Head of caudate nucleus (tissue), 42 donors: ENCODE results near the gene CEACAM4.
A peak's percentile ranks its signal among the peaks of the same experiment; 100 is the strongest.
"Not testable (repeated sequence)": the region's sequence is repeated elsewhere in the genome, so short reads cannot be mapped to it uniquely, and the experiment has no call there.

Experiments
- DNase-seq, 42 donors: peaks; one replicate each; pipeline versions ENCODE4 v3.0.0 to v3.0.0-alpha.2; 2020 to 2021; ENCODE audit warnings: mixed read lengths in 7 of 42
- intact Hi-C: fragments of 100-400 bp; cut with DNase I; formaldehyde crosslinking; loops from one replicate; pipeline ENCODE4 v1.15.0; 2022

Gene CEACAM4

DNA sequence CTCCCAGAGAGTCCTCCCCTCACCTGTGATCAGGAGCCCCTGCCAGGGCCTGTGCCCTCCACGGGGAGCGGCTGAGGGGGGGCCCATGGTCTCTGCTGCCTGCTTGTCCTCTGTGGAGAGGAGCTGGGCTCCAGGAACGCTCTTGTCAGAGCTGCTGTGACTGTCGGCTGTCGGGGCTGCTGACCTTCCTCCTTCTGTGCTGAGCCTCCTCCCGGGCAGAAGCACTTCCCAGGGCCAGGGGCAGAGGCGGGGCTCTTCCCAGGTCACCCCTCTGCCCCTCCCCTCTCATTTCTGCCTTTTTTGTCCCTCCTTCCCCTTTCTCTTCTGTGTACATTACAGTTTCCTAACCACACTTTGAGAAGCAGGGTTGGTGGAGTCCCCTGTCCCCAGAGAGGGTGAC, at the start of gene CEACAM4:
Gene CEACAM4, minus strand, starts transcription at position 198 of the 400 bp plus-strand sequence. Its CDS starts 111 bp downstream, at position 87.
- peak in 21 of 42 donors; percentile 4 to 48 (median 27) for DNase-seq
- intact Hi-C loops, result no loop called here

DNA sequence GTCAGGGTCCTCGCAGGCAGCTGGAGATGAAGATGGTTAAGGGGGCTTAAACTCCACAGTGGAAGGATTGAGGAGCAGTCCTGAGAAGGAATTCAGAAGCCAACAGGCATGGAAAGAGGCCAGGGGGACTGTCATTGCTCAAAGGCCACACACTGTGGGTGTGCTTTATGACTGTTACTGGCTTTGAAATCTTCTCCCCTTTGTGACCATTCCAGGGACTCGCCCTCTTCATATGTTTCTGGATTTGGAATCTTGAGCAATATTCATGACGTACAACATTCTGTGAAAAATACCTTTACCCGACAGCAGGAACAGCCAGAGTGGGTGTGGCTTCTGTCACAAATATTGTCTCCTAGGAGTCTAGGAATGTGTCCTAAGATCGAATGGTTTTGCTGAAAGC, 44.6 kb upstream of the CEACAM4 start:
- DNase-seq, result no peak
- intact Hi-C loops, result no loop called here

DNA sequence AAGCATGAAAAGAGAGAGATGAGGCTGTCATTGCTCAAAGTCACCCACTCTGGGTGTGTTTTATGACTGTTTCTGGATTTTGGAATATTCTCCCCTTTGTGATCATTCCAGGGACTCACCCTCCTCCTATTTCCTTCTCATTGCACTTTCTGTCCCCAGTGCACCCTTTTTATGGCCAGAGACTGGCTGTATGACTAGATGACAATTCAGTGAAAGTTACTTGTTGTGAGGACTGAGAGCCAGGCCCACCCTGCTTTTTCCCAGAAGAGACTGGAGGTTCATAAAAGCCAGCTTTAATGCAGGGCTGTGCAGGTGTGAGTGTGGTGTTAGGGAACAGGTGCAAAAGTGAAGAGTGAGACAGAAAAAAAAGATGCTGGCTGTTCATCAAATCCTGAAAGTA, 43.9 kb upstream of the CEACAM4 start:
- DNase-seq, result no peak
- intact Hi-C loops, result no loop called here

DNA sequence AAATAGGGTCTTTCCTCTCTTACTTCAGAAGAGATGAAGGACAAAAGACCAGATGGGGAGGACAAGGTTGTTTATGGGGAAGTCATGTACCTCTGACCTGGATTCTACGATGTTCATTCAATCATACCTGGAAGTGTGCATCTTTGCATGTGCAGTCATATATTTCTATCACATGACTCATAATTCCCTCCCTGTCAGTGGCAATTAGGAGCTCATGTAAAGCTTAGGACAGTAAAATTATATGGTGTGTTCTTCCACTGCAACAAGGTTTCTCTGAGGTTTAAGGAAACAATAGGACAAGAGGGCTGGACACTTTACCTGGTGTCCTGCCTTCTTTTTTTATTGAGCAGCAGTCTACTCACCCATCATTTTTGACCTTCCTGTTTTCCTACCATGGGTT, 41.4 kb upstream of the CEACAM4 start:
- no peak for DNase-seq
- intact Hi-C loops, result no loop called here

DNA sequence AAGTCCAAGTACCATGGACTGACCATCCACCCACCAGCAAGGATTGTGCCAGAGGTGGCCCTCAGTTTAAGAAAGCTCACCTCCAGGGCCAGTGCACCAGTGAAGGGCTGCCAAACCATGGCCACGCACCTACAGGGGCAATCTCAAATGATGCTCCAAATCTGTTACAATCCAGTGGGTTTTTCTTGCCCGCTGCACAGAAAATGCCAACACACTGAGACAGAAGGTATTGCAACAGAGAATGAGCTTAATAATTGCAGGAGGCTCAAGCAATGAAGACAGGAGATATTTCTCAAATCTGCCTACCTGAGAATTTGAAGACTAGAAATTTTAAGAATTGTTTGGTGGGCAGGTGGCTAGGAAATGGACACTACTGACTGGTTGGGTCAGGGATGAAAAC, 39.2 kb upstream of the CEACAM4 start:
- DNase-seq, result no peak
- intact Hi-C loops, result no loop called here

DNA sequence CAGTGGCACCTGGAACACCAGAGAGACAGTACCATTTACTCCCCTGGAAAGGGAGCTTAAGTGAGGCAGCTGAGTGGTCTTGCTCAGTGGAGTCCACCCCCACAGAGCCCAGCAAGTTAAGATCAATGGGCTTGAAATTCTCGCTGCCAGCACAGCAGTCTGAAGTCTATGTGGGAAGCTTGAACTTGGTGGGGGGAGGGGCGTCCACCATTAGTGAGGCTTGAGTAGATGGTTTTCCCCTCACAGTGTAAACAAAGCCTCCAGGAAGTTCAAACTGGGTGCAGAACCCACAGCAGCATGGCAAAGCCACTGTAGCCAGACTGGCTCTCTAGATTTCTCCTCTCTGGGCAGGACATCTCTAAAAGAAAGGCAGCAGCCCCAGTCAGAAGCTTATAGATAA, 30.3 kb upstream of the CEACAM4 start:
- DNase-seq, result no peak
- intact Hi-C loops, result no loop called here

DNA sequence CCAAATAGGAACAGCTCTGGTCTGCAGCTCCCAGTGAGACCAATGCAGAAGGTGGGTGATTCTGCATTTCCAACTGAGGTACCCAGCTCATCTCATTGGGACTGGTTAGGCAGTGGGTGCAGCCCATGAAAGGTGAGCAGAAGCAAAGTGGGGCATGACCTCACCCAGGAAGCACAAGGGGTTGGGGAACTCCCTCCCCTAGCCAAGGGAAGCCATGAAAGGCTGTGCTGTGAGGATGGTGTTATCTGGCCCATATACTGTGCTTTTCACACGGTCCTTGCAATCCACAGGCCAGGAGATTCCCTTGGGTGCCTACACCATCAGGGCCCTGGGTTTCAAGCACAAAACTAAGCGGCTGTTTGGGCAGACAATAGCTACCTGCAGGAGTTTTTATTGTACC, 29.9 kb upstream of the CEACAM4 start:
- intact Hi-C loops, result not testable (repeated sequence)

DNA sequence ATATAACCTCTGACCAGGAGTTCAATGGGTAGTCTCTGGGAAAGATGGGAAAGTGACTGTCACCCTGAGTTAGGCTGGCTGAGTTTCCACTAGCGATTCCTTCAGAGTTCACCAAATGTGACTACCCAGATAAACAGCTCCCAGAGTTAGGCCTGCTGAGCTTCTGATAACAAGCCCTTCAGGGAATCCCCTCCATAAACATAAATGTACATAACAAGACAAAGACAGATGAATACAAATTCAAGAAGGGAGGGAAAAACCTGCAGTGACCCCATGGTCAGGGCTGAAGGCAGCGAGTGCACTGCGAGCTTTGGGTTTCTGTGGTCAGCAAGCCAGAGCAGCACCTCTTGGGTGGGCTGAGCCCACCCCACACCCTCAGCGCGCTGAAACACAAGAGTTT, 25.4 kb upstream of the CEACAM4 start:
- intact Hi-C loops, result no loop called here
- DNase-seq, result no peak

More for the DNA sequence above, 29.9 kb upstream of the CEACAM4 start:
- DNase-seq, result not testable (repeated sequence)

DNA sequence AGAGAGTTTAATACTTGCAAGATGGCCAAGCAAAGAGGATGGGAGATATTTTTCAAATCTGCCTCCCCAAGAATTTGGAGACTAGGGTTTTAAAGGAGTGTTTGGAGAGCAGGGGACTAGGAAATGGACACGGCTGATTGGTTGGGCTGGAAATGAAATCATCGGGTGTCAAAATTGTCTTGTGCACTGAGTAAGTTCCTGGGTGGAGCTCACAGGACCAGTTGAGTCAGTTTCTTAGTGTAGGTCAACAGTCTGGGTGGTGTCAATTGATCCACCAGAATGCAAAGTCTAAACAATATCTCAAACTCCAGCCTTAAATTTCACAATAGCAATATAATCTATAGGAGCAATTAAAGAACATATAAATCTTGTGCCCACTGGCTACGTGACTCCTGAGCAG, 23.0 kb upstream of the CEACAM4 start:
- intact Hi-C loops, result no loop called here
- DNase-seq, result no peak

DNA sequence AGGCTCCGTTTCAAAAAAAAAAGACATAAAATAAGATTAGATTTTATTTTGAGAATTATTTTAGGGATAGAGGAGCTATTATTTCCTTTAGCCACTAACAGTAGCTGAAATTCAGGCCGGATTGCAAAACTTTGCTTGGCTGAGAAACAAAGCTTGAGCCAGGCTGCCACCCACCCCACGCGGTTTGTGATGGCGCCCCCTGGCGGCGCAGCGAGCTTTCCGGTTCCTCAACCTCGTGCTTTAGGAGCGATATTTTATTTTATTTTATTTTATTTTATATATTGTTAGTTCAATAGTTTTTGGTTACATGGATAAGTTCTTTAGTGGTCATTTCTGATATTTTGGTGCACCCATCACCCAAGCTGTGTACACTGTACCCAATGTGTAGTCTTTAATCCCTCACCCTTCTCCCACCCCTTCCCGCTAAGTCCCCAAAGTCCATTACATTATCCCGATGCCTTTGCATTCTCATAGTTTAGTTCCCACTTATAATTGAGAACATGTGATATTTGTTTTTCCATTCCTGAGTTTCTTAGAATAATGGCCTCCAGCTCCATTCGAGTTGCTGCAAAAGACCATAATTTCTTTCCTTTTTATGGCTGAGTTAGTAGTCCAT, 19.8 kb upstream of the CEACAM4 start:
- peak in 14 of 42 donors; percentile 2 to 50 (median 20) for DNase-seq
- intact Hi-C loops, result no loop called here

DNA sequence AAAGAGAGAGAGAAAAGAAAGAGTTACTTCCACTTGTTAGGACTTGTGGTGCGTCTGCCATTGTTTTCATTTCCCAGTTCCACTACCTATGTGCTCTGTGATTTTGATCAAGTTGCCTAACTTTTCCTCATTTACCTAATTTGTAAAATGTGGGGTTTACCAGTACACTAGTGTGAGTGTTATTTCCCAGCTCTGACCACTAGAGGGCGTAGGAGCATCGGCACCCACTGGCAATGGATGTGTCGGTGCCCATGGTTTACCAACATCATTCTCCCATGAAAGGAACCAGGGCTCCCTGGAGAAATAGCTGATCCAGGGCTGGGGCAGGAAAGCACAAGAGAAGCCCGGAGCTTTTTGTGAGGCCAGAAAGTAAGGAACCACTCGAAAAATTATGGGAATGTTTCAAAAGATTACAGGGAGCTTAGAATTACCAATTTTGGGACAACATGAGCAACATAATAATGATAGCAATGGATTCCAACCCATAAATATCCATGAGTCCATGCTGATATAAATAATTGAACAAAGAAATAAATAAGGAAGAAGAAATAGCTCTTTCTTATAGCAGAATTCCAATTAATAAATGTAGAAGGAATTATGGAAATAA, 15.1 kb upstream of the CEACAM4 start:
- intact Hi-C loops, result no loop called here
- DNase-seq, result peak; percentile 30 to 91 (median 77)

DNA sequence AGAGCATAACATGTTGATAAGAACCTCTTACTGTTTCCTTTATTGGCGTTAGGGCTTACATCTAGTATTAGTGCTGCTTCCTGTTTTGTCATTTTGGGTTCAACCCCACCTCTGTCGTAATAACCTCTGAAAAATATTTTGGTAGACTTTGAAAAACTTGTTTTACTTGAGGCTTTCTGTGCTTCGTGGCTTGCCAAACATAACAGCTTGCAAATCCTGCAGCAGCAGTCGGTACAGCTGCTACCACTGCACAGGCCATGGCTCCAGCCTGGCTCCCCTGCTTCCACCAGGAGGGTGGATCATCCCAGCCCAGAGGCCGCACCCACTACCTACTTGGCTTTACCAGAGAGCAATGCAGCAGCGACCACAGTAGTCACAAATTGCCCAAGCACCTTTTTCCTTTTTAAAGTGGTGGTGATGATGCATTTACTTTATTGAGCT, 11.8 kb upstream of the CEACAM4 start:
- DNase-seq, result peak in 1 of 42 donors; percentile 22
- intact Hi-C loops, result no loop called here

DNA sequence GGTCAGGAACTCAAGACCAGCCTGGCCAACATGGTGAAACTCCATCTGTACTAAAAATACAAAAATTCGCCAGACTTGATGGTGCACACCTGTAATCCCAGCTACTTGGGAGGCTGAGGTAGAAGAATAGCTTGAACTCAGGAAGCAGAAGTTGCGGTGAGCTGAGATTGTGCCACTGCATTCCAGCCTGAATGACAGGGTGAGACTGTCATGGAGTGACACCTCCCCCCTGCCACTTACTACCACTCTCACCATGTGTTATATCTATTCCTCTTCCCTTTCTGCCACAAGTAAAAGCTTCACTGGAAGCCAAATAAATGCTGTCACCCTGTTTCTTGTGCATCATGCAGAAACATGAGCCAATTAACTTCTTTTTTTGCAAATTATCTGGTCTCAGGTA, 10.6 kb upstream of the CEACAM4 start:
- intact Hi-C loops, result no loop called here
- no peak for DNase-seq

DNA sequence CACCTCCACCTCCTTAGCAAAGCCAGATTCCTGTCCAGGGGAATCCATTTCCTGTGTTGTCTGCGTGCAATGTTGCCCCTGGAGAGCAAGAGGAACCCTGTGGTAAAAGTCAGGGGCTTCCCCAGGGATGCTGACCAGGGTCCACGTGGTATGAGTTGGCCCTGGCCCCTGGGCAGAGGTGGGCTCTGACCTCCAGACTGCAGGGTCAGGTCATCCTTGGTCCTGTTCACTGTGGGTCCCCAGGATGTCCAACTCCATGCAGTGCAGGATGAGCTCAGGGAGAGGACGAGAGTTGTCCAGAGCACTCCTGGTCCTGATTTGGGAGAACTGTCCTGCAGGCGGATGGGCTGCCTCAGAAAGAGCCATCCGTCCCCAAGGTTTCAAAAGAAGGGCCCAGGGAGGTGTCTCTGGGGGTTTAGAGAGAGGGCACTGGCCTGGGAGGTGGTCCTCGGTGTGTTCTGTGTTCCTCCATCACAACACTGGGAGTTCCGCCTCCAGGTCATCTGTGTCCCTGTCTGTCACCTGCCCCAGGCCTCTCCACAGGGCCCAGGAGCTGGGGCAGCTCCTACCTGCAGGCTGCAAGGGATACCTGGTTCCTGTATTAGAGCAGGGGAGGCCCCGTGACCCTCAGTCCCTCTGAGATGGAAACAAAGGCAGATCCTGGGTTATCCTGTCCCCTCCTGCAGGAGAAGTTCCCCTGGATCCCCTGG, 1.2 kb upstream of the CEACAM4 start:
- intact Hi-C loops, result no loop called here
- DNase-seq, result peak in 1 of 42 donors; percentile 17

DNA sequence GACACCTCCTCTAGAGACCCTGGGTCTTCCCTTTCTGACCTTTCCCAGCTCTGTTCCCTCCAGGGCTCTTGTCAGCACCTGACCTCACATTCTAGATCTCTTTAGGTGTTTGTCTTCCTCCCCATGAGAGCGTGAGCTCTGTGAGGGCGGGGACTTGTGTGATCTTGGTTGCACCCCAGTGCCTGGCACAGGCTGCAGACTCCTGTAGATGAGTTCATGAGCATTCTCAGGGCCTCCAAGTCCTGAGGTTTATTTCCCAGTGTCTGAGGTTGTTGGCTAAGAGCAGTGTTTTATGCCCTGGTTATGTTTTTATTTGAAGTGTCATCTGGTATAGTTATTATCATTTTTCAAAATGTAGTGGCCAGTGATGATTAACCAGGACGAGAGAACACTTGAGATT, 596 bp downstream of the CEACAM4 start:
- intact Hi-C loops, result no loop called here
- DNase-seq, result no peak

DNA sequence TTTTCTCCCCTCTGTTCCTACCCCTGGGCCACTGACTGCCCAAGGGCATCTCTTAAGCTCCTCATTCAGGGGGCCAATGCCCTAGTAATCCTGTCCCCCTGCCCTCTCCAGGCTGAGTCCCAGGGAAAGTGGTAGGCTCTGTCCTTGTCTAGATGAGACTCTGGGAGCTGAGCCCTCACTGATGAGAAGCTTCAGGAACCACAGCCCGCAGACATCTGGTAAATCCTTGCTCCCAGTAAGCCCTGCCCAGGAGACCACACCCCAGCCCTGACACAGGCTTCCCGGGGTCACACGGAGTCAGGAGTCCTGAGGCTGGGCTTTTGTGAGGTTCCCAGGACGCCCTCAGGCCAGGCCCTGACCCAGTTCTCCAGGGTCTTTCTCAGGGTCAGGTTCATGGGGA, 1.9 kb downstream of the CEACAM4 start:
- intact Hi-C loops, result no loop called here
- DNase-seq, result no peak

DNA sequence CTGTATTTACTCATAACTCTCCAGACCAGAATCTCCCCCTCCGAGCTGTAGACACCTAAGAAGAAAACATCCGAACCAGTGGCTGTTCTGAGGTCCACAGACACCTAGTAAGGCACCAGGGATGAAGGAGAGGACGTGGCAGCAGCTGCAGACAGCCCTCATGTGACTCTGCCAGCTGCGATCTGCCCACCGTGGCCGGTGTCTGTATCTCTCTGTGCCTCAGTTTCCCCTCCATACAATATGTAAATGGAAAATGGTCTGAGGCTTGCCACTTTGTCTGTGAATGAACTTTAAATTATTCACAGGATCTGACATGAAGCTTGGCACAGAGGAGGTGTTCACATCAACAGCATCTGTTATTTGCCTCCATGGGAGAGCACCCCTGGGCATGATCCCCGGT, 2.4 kb downstream of the CEACAM4 start:
- no peak for DNase-seq
- intact Hi-C loops, result no loop called here

DNA sequence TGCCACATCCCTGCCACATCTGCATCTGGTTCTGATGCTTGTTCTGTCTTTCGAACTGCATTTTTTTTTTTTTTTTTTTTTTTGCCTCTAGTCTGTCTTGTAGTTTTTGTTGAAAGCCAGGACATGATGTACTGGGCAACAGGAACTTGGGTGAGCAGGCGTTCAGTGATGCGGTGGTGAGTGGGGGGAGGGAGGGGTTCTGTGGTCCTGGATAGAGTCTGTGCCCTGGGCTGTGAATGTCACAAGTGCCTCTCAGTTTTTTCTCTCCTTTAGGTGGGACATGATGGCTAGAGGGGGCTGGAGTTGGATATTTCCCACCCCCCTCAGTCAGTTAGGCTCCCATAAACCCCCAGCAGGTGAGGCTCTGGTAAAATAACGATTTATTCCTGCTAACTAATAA, 3.5 kb downstream of the CEACAM4 start:
- intact Hi-C loops, result no loop called here
- no peak for DNase-seq

DNA sequence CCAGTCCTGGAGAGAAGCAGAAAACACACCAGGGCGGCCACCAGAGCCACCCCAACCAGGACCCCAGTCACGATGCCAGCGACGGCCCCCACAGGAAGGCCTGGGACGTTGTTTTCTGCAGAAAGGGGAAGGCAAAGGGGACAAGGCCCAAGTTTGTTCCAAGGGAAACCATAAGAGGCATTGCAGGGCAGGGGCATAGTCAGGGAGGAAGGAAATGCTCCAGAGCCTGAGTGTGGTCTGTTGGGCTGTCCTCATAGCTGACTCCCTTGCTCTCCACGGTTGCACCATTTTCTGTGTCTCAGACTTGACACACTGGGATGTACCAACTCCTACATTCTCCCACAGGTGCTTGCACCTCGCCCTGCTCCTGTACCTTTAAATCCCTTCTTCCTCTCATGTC, 5.2 kb downstream of the CEACAM4 start:
- intact Hi-C loops, result no loop called here
- DNase-seq, result peak in 2 of 42 donors; percentile 2 to 26

DNA sequence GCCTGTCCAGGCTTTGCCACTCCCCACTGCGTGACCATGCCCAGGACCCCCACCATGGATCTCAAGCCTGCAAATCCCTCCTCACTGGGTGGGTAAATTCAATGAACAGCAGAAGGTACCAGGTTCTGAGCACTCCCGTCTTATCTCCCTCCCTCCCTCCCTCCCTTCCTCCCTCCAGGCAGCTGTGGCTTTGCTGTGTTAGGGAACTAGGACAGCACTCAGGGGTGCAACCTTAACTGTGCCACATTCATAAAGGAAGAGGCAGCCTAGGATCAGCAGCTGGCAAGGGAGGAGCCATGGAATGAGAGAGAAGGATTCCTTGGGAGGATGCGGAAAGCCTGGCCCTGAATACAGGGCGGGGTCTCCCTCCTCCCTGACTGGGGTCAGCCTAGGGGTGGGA, 5.6 kb downstream of the CEACAM4 start:
- intact Hi-C loops, result no loop called here
- DNase-seq, result no peak

DNA sequence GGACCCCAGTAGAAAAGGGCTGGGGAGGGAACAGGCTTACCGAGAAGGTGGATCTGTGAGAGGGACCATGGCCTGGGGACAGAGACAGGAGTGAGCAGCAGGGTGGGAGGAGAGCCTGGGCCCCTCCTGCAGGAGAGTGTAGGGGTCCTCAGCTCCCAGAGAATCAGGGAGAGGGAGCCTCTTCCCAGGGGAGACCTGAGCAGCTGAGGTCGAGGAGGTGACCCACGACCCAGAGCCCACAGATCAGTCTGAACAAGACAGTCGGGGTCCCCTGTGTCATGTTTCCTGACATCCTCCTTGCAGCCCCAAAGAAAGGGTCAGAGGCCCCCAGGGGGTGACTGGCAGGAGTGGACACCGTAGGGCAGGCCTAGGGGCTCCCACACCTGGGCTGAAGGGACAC, 6.7 kb downstream of the CEACAM4 start:
- DNase-seq, result no peak
- intact Hi-C loops, result no loop called here
